Activated CD4-positive, alpha-beta T cell treated with anti-CD3 and anti-CD28 coated beads, Interleukin-2, Interleukin-4, amounts not matched to agents 100 ng/mL and 50 ng/mL, durations not matched to agents 16 hours and 8 hours (primary cell): Measurements from ENCODE around the gene S100A6.
"Not testable (repeated sequence)": the region's sequence is repeated elsewhere in the genome, so short reads cannot be mapped to it uniquely, and the experiment has no call there.

Experiments used
- DNase-seq: peaks from one replicate; pipeline ENCODE4 v3.0.0-alpha.2; 2020; ENCODE audit warnings: low spot score

Gene S100A6

GRCh38 chr1:153535242-153536011 is at the start of gene S100A6:
Gene S100A6, minus strand, starts transcription at chr1:153535991. Its CDS starts 652 bp downstream, at chr1:153535339.
- DNase-seq = peak; percentile 66

DNA sequence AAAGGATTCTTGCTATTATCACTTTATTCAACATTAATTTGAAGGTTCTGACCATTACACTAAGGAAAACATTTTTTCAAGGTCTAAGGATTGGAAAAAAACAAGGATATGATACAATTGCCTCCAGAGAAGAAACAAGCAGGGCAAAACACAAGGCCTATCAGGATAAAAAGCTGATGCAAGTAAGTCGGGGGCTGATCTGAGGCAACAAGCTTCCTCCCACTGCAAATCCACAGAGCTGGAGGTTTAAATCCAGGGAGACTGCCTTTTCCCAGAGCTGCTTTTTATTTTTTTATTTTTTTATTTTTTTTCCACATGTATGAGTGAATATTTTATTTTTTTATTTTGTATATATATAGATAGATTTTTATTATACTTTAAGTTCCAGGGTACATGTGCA is 49.2 kb upstream of the S100A6 start:
- no peak for DNase-seq

- DNase-seq = no peak
These were observed 48.2 kb upstream of the S100A6 start for GRCh38 chr1:153583976-153584375.

GRCh38 chr1:153583514-153583913 is 47.7 kb upstream of the S100A6 start:
- DNase-seq = not testable (repeated sequence)

DNA sequence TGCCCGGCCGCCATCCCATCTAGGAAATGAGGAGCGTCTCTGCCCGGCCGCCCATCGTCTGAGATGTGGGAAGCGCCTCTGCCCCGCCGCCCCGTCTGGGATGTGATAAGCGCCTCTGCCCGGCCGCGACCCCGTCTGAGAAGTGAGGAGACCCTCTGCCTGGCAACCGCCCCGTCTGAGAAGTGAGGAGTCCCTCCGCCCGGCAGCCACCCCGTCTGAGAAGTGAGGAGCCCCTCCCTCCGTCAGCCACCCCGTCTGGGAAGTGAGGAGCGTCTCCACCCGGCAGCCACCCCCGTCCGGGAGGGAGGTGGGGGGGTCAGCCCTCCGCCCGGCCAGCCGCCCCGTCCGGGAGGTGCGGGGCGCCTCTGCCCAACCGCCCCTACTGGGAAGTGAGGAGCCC is 47.0 kb upstream of the S100A6 start:
- DNase-seq = not testable (repeated sequence)

DNA sequence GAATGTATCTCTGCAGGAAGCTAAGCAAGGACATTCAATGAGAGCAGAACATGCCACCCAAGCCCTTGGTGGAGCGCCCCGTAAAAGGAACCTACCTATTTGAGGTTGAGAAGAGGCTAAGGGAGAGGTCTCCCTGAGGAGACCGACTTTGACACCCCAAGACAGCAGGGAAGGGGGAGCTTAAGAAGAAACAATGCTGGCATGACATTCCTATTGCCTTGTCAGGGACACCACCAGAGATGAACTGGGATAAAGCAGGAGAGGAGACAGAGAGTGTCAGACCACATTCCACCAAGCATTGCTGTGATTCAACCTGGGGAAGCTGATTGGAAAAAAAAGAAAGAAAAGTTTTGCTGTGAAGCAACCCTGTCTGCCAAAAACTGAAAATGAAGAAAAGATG is 43.1 kb upstream of the S100A6 start:
- DNase-seq = no peak

- DNase-seq = no peak
These were observed 42.7 kb upstream of the S100A6 start for GRCh38 chr1:153578490-153578889.

GRCh38 chr1:153577624-153578051 is 41.8 kb upstream of the S100A6 start:
- no peak for DNase-seq

DNA sequence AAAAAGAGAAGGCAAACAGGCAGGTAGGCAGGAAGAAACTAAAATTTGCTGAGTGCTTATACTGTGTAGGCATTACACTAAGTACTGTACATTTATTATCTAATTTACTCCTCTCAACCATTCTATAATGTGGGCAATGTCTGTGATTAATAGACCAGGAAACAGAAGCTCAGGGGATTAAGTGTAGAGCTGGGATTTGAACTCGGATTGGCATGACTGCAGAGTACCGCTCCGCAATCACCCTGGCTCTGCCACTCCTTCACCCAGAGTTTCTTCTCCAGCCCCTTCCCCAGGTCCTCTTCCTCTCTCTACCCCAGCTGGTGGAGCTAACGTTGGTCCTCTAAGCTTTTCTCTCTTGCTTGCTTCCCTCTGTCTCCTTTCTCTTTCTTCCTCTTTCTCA is 41.3 kb upstream of the S100A6 start:
- DNase-seq = no peak

GRCh38 chr1:153575497-153575896 is 39.7 kb upstream of the S100A6 start:
- not testable (repeated sequence) for DNase-seq

DNA sequence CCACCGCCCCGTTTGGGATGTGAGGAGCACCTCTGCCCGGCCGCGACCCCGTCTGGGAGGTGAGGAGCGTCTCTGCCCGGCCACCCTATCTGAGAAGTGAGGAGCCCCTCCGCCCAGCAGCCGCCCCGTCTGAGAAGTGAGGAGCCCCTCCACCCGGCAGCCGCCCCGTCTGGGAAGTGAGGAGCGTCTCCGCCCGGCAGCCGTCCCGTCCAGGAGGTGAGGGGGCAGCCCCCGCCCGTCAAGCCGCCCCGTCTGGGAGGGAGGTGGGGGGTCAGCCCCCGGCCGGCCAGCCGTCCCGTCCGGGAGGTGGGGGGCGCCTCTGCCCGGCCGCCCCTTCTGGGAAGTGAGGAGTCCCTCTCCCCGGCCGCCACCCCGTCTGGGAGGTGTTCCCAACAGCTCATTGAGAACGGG is 39.3 kb upstream of the S100A6 start:
- DNase-seq = not testable (repeated sequence)

GRCh38 chr1:153573351-153573750 is 37.6 kb upstream of the S100A6 start:
- DNase-seq = no peak

DNA sequence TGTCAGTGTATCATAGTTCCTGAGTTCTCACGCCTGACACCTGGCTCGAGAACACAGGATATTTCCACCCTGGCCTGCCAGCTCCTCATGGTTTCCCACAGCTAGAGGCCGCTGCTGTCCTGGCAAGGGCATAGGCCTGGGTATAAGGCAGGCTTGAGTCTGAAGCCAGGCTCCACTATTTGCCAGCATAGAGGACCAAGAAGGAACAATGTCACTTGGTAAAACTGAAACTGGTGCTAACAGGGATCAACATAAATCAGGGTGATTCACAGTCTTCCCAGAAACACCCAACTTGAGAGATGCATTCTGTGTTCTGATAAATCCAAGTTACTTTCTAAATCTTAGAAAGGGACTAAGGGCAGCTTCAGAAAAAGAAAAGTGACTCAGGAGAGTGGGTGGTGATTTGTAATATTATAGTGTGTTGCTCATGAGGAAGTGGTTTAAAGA is 36.8 kb upstream of the S100A6 start:
- DNase-seq = peak; percentile 71

GRCh38 chr1:153571706-153572105 is 35.9 kb upstream of the S100A6 start:
- no peak for DNase-seq

DNA sequence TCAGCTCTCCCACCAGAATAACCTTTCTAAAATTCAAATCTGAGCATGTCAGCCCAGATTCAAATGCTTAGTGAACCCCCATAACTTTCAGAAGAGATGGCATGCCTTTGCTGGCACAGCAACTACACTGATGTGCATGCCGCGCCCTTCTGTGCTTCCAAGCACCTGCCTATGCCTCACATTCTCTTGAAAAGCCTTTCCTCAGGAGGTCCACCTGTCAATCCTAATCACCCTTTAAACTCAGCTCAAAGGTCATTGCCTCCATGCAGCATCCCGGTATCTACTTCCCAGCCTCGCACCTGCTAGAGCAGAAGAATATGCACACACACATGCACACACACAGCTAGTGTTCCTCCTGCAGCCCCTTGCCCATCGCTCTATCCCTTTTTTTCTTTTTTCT is 35.1 kb upstream of the S100A6 start:
- no peak for DNase-seq

DNA sequence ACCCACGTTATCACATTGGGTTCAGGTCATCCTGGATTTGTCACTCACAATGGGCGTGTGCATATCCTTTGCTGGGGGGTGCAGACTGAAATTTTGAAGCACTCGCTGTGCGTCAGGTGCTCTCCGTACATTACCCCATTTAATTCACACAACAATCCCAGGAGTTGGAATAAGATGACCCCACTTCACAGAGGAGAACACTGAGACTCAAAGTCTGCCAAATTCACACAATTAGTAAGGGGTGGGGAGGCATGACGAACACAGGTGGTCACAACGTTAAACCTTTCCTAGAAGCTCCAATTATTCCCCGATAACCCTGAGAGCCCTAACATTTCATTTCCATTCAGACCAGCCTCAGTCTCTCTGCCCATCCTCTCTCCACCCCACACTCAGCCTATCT is 33.7 kb upstream of the S100A6 start:
- no peak for DNase-seq

DNA sequence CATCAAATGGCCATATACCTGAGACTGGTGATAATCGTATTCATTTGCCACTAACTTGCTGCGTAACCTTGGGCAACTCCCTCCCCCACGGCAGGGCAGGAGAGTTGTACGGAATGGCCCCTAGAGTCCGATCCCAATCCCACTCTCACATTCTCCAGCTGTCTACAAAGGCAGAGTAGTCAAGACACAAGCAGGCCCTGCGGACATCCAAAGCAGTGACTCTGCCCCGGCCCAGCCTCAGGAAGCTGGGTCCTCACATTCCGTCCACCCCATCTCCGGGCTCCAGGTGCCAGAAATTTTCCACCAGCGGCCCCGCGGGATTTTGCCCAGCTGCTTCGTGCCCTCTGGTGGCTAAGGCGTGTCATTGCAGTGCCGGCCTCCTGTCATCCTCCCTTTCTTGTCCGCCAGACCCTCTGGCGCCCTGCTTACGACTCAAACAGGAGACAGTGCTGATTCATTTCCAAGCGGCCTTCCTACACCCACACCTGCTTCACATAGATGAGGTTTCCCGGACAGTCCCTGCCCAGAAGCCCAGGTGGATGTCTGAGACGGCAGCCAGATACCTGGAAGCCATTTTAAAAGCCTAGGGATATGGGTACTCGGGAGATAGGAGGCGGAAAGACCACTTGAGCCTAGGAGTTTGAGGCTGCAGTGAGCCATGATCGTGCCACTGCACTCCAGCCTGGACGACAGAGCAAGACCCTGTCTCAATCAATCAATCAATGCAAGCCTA is 32.7 kb upstream of the S100A6 start:
- DNase-seq = peak; percentile 88

GRCh38 chr1:153567621-153568366 is 32.0 kb upstream of the S100A6 start:
- peak; percentile 40 for DNase-seq

GRCh38 chr1:153566414-153567371 is 30.9 kb upstream of the S100A6 start:
- peak; percentile 94 for DNase-seq

GRCh38 chr1:153565529-153566374 is 30.0 kb upstream of the S100A6 start, which contains the start of gene S100A2:
Gene S100A2, minus strand, starts transcription at chr1:153565844. Its CDS starts 1,967 bp downstream, at chr1:153563877.
- peak; percentile 52 for DNase-seq
